ENCODE measurements around the gene PSPC1.

- no peak for TF ChIP-seq POLR2A (IDR thresholded peaks at IDR 0.05; ENCODE audit: low read depth, low read length)
- no peak for TF ChIP-seq POLR2AphosphoS5 (IDR thresholded peaks at IDR 0.05; ENCODE audit: low read depth, low read length)
- TF ChIP-seq SPI1 (IDR thresholded peaks at IDR 0.05; ENCODE audit: low read depth, low read length) = no peak
- TF ChIP-seq TAF1 (IDR thresholded peaks at IDR 0.05; ENCODE audit: low read depth, low read length) = no peak
- no peak for TF ChIP-seq PAX5 (IDR thresholded peaks at IDR 0.05; ENCODE audit: insufficient read depth, low read length, severe bottlenecking)
- TF ChIP-seq POU2F2 (IDR thresholded peaks at IDR 0.05; ENCODE audit: low read depth, low read length) = no peak
These were observed 14.8 kb downstream of the PSPC1 start for GRCh38 chr13:19767966-19768365.
